Cortex of kidney (tissue), 1 donor: Measurements from ENCODE around the gene DRGX.

Experiments used
- DNase-seq: peaks from one replicate; lab custom pipeline; 2025; lab: John Stamatoyannopoulos, UW

Gene DRGX

DNA sequence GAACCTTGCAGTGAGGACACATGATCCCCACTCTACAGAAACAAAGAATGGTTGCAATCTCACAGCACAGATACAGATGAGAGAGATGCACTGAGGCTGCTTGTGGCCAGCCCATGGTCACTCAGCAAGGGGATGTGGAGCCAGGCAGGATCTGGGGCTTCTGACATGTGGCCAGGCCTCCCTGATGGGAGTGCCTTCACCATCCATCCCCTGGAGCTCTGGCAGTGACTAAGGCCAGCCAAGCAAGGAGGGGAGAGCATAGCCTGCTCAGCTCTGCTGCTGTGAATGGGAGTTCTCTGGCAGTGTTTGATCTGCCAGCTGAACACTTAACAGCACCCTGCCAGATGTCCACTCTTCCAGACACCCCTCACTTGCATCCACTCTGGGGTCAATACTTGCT lies 77.1 kb downstream of the DRGX start:
- DNase-seq: no peak

DNA sequence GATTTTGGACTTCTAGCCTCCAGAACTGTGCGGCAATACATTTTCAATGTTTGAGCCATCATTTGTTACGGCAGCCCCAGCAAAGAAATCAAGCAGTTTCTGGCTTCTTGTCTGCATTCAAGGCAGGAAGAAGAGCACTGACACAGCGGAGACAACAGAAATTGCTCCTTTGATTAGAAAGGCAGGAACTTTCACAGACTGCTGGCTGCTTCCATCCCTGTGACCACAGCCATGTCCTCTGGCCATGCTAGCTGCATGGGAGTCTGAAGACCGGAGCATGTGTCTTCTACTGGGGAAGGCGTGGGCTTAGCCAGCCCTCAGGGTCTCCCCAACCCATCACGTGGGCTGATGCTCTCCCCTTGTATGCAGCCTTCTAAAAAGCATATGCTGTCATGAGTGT lies 77.9 kb downstream of the DRGX start:
- DNase-seq: no peak

DNA sequence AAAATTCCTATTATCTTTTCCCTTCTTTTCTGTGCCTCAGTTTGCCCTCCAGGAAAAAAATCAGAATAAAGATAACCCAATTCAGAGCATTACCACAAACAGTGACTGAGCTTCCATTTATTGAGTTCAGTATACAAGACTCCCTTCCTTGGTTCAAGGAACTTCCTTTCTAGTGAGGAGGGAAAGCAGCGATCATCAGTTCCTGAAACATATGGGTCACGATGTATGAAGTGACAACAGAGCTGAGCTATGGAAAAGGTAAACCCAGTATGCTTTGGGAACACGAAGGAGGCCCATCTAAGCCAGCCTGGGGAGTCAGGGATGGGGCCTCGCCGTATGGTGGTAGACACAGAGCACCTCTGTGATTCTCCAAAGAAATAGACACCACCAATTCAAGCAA lies 81.1 kb downstream of the DRGX start:
- DNase-seq: no peak
